Mesothelial cell of epicardium (in vitro differentiated cells): ENCODE data around the gene NELL1. TPM values are rescaled to one million over a fixed set of nuclear protein-coding genes. Genes with fewer than 3 reads are reported as not detected.
"Not testable (repeated sequence)": the region's sequence is repeated elsewhere in the genome, so short reads cannot be mapped to it uniquely, and the experiment has no call there.

ENCODE experiments used
- DNase-seq, 2 experiments: peaks; one replicate each; pipeline ENCODE4 v3.0.0; 2021; ENCODE audit warnings: low spot score in 2 of 2; ENCODE audit not compliant: unreplicated experiment in 2 of 2
- H3K27ac Mint-ChIP-seq: 2 replicates; pipeline ENCODE4 v1.8.0; 2021; ENCODE audit warnings: mixed read lengths
- H3K27me3 Mint-ChIP-seq: 2 replicates; pipeline ENCODE4 v1.8.0; 2021; ENCODE audit warnings: low read depth, mixed read lengths
- H3K36me3 Mint-ChIP-seq: 2 replicates; pipeline ENCODE4 v1.8.0; 2021; ENCODE audit warnings: mixed read lengths
- H3K4me1 Mint-ChIP-seq: 2 replicates; pipeline ENCODE4 v1.8.0; 2021; ENCODE audit warnings: mixed read lengths
- H3K4me3 Mint-ChIP-seq: 2 replicates; pipeline ENCODE4 v1.8.0; 2021; ENCODE audit warnings: mild to moderate bottlenecking, moderate library complexity, mixed read lengths
- H3K9me3 Mint-ChIP-seq: 2 replicates; pipeline ENCODE4 v1.8.0; 2021; ENCODE audit warnings: mixed read lengths
- total RNA-seq: library from RNA; stranded (reverse); gene quantifications from 3 replicates; pipeline ENCODE4 v1.2.1, GENCODE V29; 2021
- TF ChIP-seq, protein P1 (sequence below): fragments of 200-600 bp; sonication (generic); IDR thresholded peaks from one replicate; pipeline ENCODE4 v1.5.0; 2021; ENCODE audit warnings: antibody characterized with exemption; ENCODE audit not compliant: unreplicated experiment

NELL1 gene
- total RNA-seq, 1 donor from 2014 or later, result 1.7 TPM

- H3K9me3 Mint-ChIP-seq, result no peaks in the 10 kb centered on the region
- TF ChIP-seq, protein P1, sequence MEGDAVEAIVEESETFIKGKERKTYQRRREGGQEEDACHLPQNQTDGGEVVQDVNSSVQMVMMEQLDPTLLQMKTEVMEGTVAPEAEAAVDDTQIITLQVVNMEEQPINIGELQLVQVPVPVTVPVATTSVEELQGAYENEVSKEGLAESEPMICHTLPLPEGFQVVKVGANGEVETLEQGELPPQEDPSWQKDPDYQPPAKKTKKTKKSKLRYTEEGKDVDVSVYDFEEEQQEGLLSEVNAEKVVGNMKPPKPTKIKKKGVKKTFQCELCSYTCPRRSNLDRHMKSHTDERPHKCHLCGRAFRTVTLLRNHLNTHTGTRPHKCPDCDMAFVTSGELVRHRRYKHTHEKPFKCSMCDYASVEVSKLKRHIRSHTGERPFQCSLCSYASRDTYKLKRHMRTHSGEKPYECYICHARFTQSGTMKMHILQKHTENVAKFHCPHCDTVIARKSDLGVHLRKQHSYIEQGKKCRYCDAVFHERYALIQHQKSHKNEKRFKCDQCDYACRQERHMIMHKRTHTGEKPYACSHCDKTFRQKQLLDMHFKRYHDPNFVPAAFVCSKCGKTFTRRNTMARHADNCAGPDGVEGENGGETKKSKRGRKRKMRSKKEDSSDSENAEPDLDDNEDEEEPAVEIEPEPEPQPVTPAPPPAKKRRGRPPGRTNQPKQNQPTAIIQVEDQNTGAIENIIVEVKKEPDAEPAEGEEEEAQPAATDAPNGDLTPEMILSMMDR, result no peak
- no peaks in the 10 kb centered on the region for H3K36me3 Mint-ChIP-seq
- H3K4me3 Mint-ChIP-seq, result no peak overlapping the region
- H3K27ac Mint-ChIP-seq, result no peak overlapping the region
- DNase-seq, result no peak
- peaks cover 11% of the 10 kb centered on the region for H3K27me3 Mint-ChIP-seq
- peaks cover 6% of the 10 kb centered on the region for H3K4me1 Mint-ChIP-seq
Measured at GRCh38 chr11:21121991-21122390, 452.6 kb downstream of the NELL1 start.

DNA sequence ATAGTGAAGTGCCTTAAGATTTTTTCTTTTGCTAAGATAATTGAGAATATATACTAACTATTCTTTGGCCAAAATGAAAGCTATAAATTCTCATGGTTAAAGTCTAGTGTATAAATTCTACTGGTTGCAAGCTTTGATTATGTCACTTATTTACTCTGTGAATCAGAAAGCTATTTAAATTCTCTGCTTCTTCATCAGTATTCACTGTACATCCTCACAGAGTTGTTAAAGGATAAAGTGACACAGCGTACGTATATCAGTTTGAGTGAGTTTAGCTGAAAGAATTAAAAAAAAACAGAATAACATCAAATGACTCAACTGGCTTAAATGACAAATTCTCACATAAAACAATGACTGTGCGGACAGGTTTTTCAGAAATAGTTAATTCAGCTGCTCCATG, 453.1 kb downstream of the NELL1 start:
- no peak overlapping the region for H3K27ac Mint-ChIP-seq
- DNase-seq, result no peak
- peaks cover 6% of the 10 kb centered on the region for H3K4me1 Mint-ChIP-seq
- TF ChIP-seq, protein P1, result no peak
- peaks cover 11% of the 10 kb centered on the region for H3K27me3 Mint-ChIP-seq
- no peaks in the 10 kb centered on the region for H3K9me3 Mint-ChIP-seq
- no peaks in the 10 kb centered on the region for H3K36me3 Mint-ChIP-seq
- H3K4me3 Mint-ChIP-seq, result no peak overlapping the region

DNA sequence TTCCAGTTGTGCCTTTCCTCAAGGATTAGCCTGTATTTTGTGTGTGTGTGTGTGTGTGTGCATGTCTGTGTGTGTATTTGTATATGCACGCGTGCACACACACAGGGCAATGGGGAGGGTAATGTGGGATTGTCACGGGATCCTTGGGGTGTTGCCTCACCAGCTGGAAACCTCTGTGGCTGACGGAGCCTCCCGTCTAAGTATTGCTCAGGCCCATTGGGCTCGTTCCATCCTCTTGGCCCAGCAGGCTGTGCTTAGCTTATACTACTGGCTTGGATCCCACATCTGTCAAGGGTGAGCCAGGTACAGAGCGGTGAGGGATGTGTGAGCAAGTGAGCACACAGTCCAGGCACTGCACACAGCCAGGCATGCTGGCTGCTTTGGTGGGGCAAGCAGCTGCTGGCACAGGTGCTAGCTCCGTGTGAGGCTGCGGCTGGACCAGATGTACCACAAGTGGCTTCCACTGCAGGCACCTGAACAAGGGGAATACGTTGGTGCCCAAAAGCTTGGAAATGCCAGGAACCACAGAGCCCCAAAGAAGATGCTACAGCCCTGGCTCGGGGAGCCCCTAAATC, 462.8 kb downstream of the NELL1 start:
- H3K4me1 Mint-ChIP-seq, result no peaks in the 10 kb centered on the region
- no peaks in the 10 kb centered on the region for H3K9me3 Mint-ChIP-seq
- no peak overlapping the region for H3K4me3 Mint-ChIP-seq
- no peak overlapping the region for H3K27ac Mint-ChIP-seq
- DNase-seq, result no peak
- peaks cover 16% of the 10 kb centered on the region for H3K27me3 Mint-ChIP-seq
- TF ChIP-seq, protein P1, result no peak
- no peaks in the 10 kb centered on the region for H3K36me3 Mint-ChIP-seq

DNA sequence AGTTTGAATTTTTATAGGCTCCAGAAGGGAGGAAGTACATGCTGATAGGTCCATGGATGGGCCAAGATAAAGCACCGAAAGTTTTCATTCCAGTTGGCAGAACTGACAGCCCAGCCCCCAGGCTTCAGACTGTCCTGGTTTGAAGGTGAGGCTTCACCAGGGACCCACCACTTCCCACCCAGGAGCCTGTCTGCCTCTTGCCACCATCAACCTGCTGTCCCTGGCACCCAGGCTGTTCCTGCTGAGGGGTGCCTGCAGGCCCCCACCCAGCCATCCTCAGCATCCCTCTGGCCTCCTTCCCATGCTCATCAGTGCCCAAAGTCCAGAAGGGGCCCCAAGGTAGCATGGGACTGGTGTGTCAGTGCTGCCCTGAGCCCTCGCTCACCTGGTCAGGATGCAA, 463.9 kb downstream of the NELL1 start:
- Mint-ChIP-seq H3K4me1 (no peaks in the 10 kb centered on the region), H3K4me3 (no peak overlapping the region), H3K27me3 (peaks cover 16% of the 10 kb centered on the region)

GRCh38 chr11:21133722-21134121, 464.3 kb downstream of the NELL1 start:
- Mint-ChIP-seq H3K4me1 (no peaks in the 10 kb centered on the region), H3K27me3 (peaks cover 15% of the 10 kb centered on the region), H3K4me3 (no peak overlapping the region), H3K9me3 (no peaks in the 10 kb centered on the region), H3K27ac (no peak overlapping the region), H3K36me3 (no peaks in the 10 kb centered on the region)
- TF ChIP-seq, protein P1, result no peak
- no peak for DNase-seq

More for the DNA sequence above, 463.9 kb downstream of the NELL1 start:
- no peaks in the 10 kb centered on the region for H3K36me3 Mint-ChIP-seq
- H3K27ac Mint-ChIP-seq, result no peak overlapping the region
- DNase-seq, result no peak
- TF ChIP-seq, protein P1, result no peak
- no peaks in the 10 kb centered on the region for H3K9me3 Mint-ChIP-seq

DNA sequence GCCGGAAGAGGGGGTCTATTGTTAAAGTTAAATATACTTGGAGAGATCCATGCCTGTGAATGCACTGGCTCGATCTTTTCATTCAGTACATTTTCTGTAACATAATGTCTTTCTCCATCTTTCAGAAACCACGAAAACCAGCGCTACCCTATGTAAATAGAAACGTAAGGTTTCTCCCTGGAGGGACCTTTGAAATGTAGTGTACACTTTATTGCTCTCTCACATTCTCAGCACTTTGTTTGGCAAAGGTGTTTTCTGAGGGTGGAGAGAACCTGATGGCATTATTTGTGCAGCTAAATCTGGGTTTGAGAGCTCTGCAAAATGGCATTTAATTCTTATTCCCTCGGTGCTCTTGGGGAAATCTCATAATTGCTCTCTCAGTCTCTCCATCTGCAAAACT, 468.4 kb downstream of the NELL1 start:
- H3K27ac Mint-ChIP-seq, result no peak overlapping the region
- no peaks in the 10 kb centered on the region for H3K9me3 Mint-ChIP-seq
- no peak for DNase-seq
- TF ChIP-seq, protein P1, result no peak
- H3K4me3 Mint-ChIP-seq, result no peak overlapping the region
- no peaks in the 10 kb centered on the region for H3K4me1 Mint-ChIP-seq
- no peaks in the 10 kb centered on the region for H3K36me3 Mint-ChIP-seq
- peaks cover 19% of the 10 kb centered on the region for H3K27me3 Mint-ChIP-seq

- H3K4me1 Mint-ChIP-seq, DNase-seq, H3K4me3 Mint-ChIP-seq, H3K9me3 Mint-ChIP-seq, H3K27ac Mint-ChIP-seq, H3K36me3 Mint-ChIP-seq: not testable (repeated sequence)
- H3K27me3 Mint-ChIP-seq, result peaks cover 13% of the 10 kb centered on the region
Measured at GRCh38 chr11:21141557-21141956, 472.2 kb downstream of the NELL1 start.
